H9 (cell line): ENCODE results near the gene ZNHIT2. TPM values are rescaled to one million over a fixed set of nuclear protein-coding genes. Genes with fewer than 3 reads are reported as not detected.
A peak's percentile ranks its signal among the peaks of the same experiment; 100 is the strongest.

ENCODE experiments used
- DNase-seq: peaks from one replicate; pipeline ENCODE4 v3.0.0-alpha.2; 2017
- H2AFZ ChIP-seq: one replicate; pipeline ENCODE4 v1.6.1; 2013; ENCODE audit warnings: mild to moderate bottlenecking, low read length, control low read depth, moderate library complexity
- H2AK5ac ChIP-seq: 2 replicates; pipeline ENCODE4 v1.6.1; 2013; ENCODE audit warnings: low read length, control low read depth, mixed read lengths; ENCODE audit not compliant: insufficient read length
- H2BK120ac ChIP-seq: one replicate; pipeline ENCODE4 v1.6.1; 2013; ENCODE audit warnings: low read depth, mild to moderate bottlenecking, low read length, control low read depth, inconsistent platforms; ENCODE audit not compliant: poor library complexity, severe bottlenecking
- H2BK12ac ChIP-seq: 2 replicates; pipeline ENCODE4 v1.6.1; 2013; ENCODE audit warnings: low read length, control low read depth, mixed read lengths, low read depth; ENCODE audit not compliant: insufficient read length
- H2BK15ac ChIP-seq: 2 replicates; pipeline ENCODE4 v1.6.1; 2013; ENCODE audit warnings: low read depth, low read length, control low read depth
- H2BK20ac ChIP-seq: one replicate; pipeline ENCODE4 v1.6.1; 2013; ENCODE audit warnings: low read depth, mild to moderate bottlenecking, low read length, control low read depth, inconsistent platforms; ENCODE audit not compliant: poor library complexity, severe bottlenecking
- H2BK5ac ChIP-seq: 2 replicates; pipeline ENCODE4 v1.6.1; 2013; ENCODE audit warnings: low read length, control low read depth, mixed read lengths; ENCODE audit not compliant: insufficient read length
- H3K14ac ChIP-seq: 2 replicates; pipeline ENCODE4 v1.6.1; 2013; ENCODE audit warnings: low read length, control low read depth; ENCODE audit not compliant: insufficient read depth
- H3K18ac ChIP-seq: 2 replicates; pipeline ENCODE4 v1.6.1; 2013; ENCODE audit warnings: low read depth, mild to moderate bottlenecking, mixed read lengths, low read length, control low read depth; ENCODE audit not compliant: insufficient read length
- H3K23ac ChIP-seq: 2 replicates; pipeline ENCODE4 v1.6.1; 2013; ENCODE audit warnings: low read length, control low read depth, mixed read lengths, low read depth; ENCODE audit not compliant: insufficient read length
- H3K23me2 ChIP-seq: 2 replicates; pipeline ENCODE4 v1.6.1; 2013; ENCODE audit warnings: low read depth, mild to moderate bottlenecking, mixed read lengths, low read length, control low read depth; ENCODE audit not compliant: insufficient read length, poor library complexity, severe bottlenecking
- H3K27ac ChIP-seq: 2 replicates; pipeline ENCODE4 v1.5.1; 2013; ENCODE audit warnings: low read length, control low read depth, mixed read lengths, low read depth; ENCODE audit not compliant: insufficient read length
- H3K27me3 ChIP-seq: 2 replicates; pipeline ENCODE4 v1.6.1; 2013; ENCODE audit warnings: low read length, control low read depth, inconsistent platforms; ENCODE audit not compliant: insufficient read depth
- H3K4ac ChIP-seq: 2 replicates; pipeline ENCODE4 v1.6.1; 2013; ENCODE audit warnings: low read depth, mild to moderate bottlenecking, control low read depth, inconsistent platforms, low read length, moderate library complexity
- H3K4me1 ChIP-seq: 2 replicates; pipeline ENCODE4 v1.6.1; 2013; ENCODE audit warnings: low read length, control low read depth, inconsistent platforms; ENCODE audit not compliant: insufficient read depth
- H3K4me2 ChIP-seq: 2 replicates; pipeline ENCODE4 v1.6.1; 2013; ENCODE audit warnings: low read length, control low read depth, mixed read lengths; ENCODE audit not compliant: insufficient read length, insufficient read depth
- H3K56ac ChIP-seq: 2 replicates; pipeline ENCODE4 v1.6.1; 2013; ENCODE audit warnings: low read depth, mild to moderate bottlenecking, mixed read lengths, low read length, control low read depth; ENCODE audit not compliant: insufficient read length
- H3K79me1 ChIP-seq: 2 replicates; pipeline ENCODE4 v1.6.1; 2013; ENCODE audit warnings: low read depth, mild to moderate bottlenecking, moderate library complexity, low read length, control low read depth, inconsistent platforms; ENCODE audit not compliant: insufficient read depth, poor library complexity, severe bottlenecking
- H3K79me2 ChIP-seq: 2 replicates; pipeline ENCODE4 v1.6.1; 2013; ENCODE audit warnings: low read length, control low read depth, inconsistent platforms; ENCODE audit not compliant: insufficient read depth
- H3K9ac ChIP-seq: 2 replicates; pipeline ENCODE4 v1.6.1; 2013; ENCODE audit warnings: low read length, control low read depth, mixed read lengths; ENCODE audit not compliant: insufficient read length; ENCODE audit errors: extremely low read depth
- H3K9me3 ChIP-seq: one replicate; pipeline ENCODE4 v1.6.1; 2013; ENCODE audit warnings: low read depth, low read length, inconsistent platforms; ENCODE audit not compliant: control insufficient read depth
- H3T11ph ChIP-seq: one replicate; pipeline ENCODE4 v1.6.1; 2013; ENCODE audit warnings: mild to moderate bottlenecking, low read length, control low read depth, inconsistent platforms
- H4K20me1 ChIP-seq: one replicate; pipeline ENCODE4 v1.6.1; 2013; ENCODE audit not compliant: control insufficient read depth, insufficient read length, insufficient read depth
- H4K5ac ChIP-seq: 2 replicates; pipeline ENCODE4 v1.6.1; 2013; ENCODE audit warnings: low read depth, mild to moderate bottlenecking, mixed read lengths, low read length, control low read depth; ENCODE audit not compliant: insufficient read length
- H4K8ac ChIP-seq: replicated peaks from 2 replicates; pipeline ENCODE4 v1.6.1; 2013; ENCODE audit warnings: low read length, control low read depth, mixed read lengths, low read depth; ENCODE audit not compliant: insufficient read length
- H4K91ac ChIP-seq: 2 replicates; pipeline ENCODE4 v1.6.1; 2013; ENCODE audit warnings: low read depth, mild to moderate bottlenecking, moderate library complexity, mixed read lengths, low read length, control low read depth; ENCODE audit not compliant: insufficient read length
- H3K27ac Mint-ChIP-seq, 3 experiments: 2 replicates in 2 of 3; 3 replicates in 1 of 3; pipeline ENCODE4 v1.8.0; 2020 to 2021; ENCODE audit warnings: mixed read lengths in 3 of 3, mild to moderate bottlenecking in 1 of 3, moderate library complexity in 1 of 3
- H3K27me3 Mint-ChIP-seq: 2 replicates; pipeline ENCODE4 v1.8.0; 2021; ENCODE audit warnings: low read depth, mild to moderate bottlenecking, moderate library complexity, mixed read lengths
- H3K36me3 Mint-ChIP-seq, 3 experiments: 2 replicates in 2 of 3; 3 replicates in 1 of 3; pipeline ENCODE4 v1.8.0; 2020 to 2021; ENCODE audit warnings: low read depth in 3 of 3, mixed read lengths in 3 of 3; ENCODE audit not compliant: insufficient read depth in 1 of 3
- H3K4me1 Mint-ChIP-seq, 2 experiments: 2 replicates each; pipeline ENCODE4 v1.8.0; 2020; ENCODE audit warnings: mixed read lengths in 2 of 2
- H3K4me3 Mint-ChIP-seq, 2 experiments: 2 replicates in 1 of 2; 3 replicates in 1 of 2; pipeline ENCODE4 v1.8.0; 2020 to 2021; ENCODE audit warnings: mild to moderate bottlenecking in 2 of 2, mixed read lengths in 2 of 2, moderate library complexity in 1 of 2
- H3K9me3 Mint-ChIP-seq, 2 experiments: 2 replicates in 1 of 2; 3 replicates in 1 of 2; pipeline ENCODE4 v1.8.0; 2020; ENCODE audit warnings: mild to moderate bottlenecking in 2 of 2, mixed read lengths in 2 of 2, moderate library complexity in 1 of 2
- WGBS: extraction: QIAGEN DNeasy Blood & Tissue Kit; methylation state at CpG from one replicate; pipeline ENCODE4 v1.1.7; 2013; ENCODE audit warnings: missing lambda C conversion rate, low lambda C conversion rate, mixed read lengths; ENCODE audit not compliant: insufficient read length; ENCODE audit errors: extremely low coverage; 5-methylcytosine and 5-hydroxymethylcytosine counted together
- total RNA-seq: library from RNA; stranded (reverse); gene quantifications from 2 replicates; pipeline ENCODE4 v1.2.1, GENCODE V29; 2021
- TF ChIP-seq, protein P1 (sequence below): fragments of 200-600 bp; sonication (generic); conservative IDR thresholded peaks from 3 replicates; pipeline ENCODE4 v1.8.0; 2021; ENCODE audit warnings: antibody characterized with exemption, mild to moderate bottlenecking

Gene ZNHIT2
- total RNA-seq, 1 experiment from 2014 or later = 18.3 TPM

DNA sequence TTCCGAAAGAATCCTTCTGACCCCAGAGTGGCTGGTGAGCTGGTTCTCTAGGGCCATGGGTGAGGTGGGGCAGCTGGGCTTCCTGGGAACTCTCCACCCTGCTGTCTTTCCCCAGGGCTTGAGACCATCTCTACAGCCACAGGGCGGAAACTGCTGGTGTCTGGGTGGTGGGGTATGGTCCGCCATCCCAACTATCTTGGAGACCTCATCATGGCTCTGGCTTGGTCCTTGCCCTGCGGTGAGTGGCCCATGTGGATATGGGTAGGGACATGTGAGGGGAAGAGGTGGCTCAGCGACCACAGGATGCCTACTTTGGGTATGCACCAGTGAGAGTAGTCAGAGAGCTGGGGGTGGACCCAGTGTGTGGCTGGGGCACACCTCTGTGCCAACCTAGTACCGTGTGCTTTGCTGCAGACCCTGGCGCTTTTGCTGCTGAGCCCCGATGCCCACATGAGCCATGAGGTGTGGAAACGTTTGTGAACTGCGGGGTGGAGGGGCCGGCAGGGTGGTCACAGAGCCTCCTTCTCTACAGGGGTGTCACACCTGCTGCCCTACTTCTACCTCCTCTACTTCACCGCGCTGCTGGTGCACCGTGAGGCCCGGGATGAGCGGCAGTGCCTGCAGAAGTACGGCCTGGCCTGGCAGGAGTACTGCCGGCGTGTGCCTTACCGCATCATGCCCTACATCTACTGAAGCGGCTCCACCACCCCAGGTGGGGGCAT, 2.0 kb downstream of the ZNHIT2 start:
- H4K8ac ChIP-seq = no peak overlapping the region
- H3K23ac ChIP-seq = no peak overlapping the region
- H2BK12ac ChIP-seq = no peak overlapping the region
- no peak overlapping the region for H2AK5ac ChIP-seq
- no peak overlapping the region for H4K91ac ChIP-seq
- no peak overlapping the region for H3T11ph ChIP-seq
- Mint-ChIP-seq H3K27me3 (peaks cover 1% of the 10 kb centered on the region; the same call in 1 of the 2 replicates), H3K9me3 (no peaks in the 10 kb centered on the region), H3K4me1 (peaks cover 17 to 24% of the 10 kb centered on the region in 2 experiments), H3K4me3 (peak overlapping the region; percentile 84 to 89), H3K36me3 (peaks cover 15 to 51% (median 49%) of the 10 kb centered on the region in 3 experiments), H3K27ac (peak overlapping the region in 1 of 3 experiments; percentile 61; a peak in 1 of 7 replicates)
- H2BK5ac ChIP-seq = no peak overlapping the region
- H3K9ac ChIP-seq = no peak overlapping the region
- no peaks in the 10 kb centered on the region for H3K79me2 ChIP-seq
- no peaks in the 10 kb centered on the region for H3K4me1 ChIP-seq
- WGBS = no CpG with 5 or more reads among the region's 21 CpGs
- H3K27ac ChIP-seq = no peak overlapping the region
- H3K18ac ChIP-seq = no peak overlapping the region
- no peak overlapping the region for H2AFZ ChIP-seq
- no peak overlapping the region for H2BK20ac ChIP-seq
- peaks cover 18% of the 10 kb centered on the region for H3K23me2 ChIP-seq
- H4K20me1 ChIP-seq = no peaks in the 10 kb centered on the region
- no peak overlapping the region for H3K14ac ChIP-seq
- H3K27me3 ChIP-seq = no peaks in the 10 kb centered on the region
- no peak overlapping the region for H3K4me2 ChIP-seq
- no peak overlapping the region for H2BK120ac ChIP-seq
- H2BK15ac ChIP-seq = no peak overlapping the region
- no peaks in the 10 kb centered on the region for H3K9me3 ChIP-seq
- no peak overlapping the region for H3K4ac ChIP-seq
- no peaks in the 10 kb centered on the region for H3K79me1 ChIP-seq
- DNase-seq = peak; percentile 27
- TF ChIP-seq, protein P1, sequence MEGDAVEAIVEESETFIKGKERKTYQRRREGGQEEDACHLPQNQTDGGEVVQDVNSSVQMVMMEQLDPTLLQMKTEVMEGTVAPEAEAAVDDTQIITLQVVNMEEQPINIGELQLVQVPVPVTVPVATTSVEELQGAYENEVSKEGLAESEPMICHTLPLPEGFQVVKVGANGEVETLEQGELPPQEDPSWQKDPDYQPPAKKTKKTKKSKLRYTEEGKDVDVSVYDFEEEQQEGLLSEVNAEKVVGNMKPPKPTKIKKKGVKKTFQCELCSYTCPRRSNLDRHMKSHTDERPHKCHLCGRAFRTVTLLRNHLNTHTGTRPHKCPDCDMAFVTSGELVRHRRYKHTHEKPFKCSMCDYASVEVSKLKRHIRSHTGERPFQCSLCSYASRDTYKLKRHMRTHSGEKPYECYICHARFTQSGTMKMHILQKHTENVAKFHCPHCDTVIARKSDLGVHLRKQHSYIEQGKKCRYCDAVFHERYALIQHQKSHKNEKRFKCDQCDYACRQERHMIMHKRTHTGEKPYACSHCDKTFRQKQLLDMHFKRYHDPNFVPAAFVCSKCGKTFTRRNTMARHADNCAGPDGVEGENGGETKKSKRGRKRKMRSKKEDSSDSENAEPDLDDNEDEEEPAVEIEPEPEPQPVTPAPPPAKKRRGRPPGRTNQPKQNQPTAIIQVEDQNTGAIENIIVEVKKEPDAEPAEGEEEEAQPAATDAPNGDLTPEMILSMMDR = no peak
- H3K56ac ChIP-seq = no peak overlapping the region
- H4K5ac ChIP-seq = no peak overlapping the region
